Measurements from ENCODE around the gene LKAAEAR1. TPM values are rescaled to one million over a fixed set of nuclear protein-coding genes. Genes with fewer than 3 reads are reported as not detected.

Gene LKAAEAR1
- total RNA-seq, 1 donor from 2014 or later = not detected

- DNase-seq (ENCODE audit: low read depth, low spot score) = no peak
- peaks cover 67% of the 10 kb centered on the region for H3K27me3 Mint-ChIP-seq (ENCODE audit: low read depth)
Observed at GRCh38 chr20:64050261-64051032, 33.8 kb downstream of the LKAAEAR1 start.

GRCh38 chr20:64049878-64050260 is 34.3 kb downstream of the LKAAEAR1 start:
- H3K9me3 Mint-ChIP-seq = no peaks in the 10 kb centered on the region
- no peak for DNase-seq (ENCODE audit: low read depth, low spot score)
- TF ChIP-seq, protein P1, sequence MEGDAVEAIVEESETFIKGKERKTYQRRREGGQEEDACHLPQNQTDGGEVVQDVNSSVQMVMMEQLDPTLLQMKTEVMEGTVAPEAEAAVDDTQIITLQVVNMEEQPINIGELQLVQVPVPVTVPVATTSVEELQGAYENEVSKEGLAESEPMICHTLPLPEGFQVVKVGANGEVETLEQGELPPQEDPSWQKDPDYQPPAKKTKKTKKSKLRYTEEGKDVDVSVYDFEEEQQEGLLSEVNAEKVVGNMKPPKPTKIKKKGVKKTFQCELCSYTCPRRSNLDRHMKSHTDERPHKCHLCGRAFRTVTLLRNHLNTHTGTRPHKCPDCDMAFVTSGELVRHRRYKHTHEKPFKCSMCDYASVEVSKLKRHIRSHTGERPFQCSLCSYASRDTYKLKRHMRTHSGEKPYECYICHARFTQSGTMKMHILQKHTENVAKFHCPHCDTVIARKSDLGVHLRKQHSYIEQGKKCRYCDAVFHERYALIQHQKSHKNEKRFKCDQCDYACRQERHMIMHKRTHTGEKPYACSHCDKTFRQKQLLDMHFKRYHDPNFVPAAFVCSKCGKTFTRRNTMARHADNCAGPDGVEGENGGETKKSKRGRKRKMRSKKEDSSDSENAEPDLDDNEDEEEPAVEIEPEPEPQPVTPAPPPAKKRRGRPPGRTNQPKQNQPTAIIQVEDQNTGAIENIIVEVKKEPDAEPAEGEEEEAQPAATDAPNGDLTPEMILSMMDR (conservative IDR thresholded peaks at IDR 0.05) = no peak
- no peaks in the 10 kb centered on the region for H3K36me3 Mint-ChIP-seq (ENCODE audit: low read depth)
- peaks cover 73% of the 10 kb centered on the region for H3K27me3 Mint-ChIP-seq (ENCODE audit: low read depth)
- no peak overlapping the region for H3K4me3 Mint-ChIP-seq
- H3K4me1 Mint-ChIP-seq = peaks cover 6% of the 10 kb centered on the region
- no peak overlapping the region for H3K27ac Mint-ChIP-seq (ENCODE audit: unreplicated experiment)

More at GRCh38 chr20:64050261-64051032, 33.8 kb downstream of the LKAAEAR1 start:
- no peaks in the 10 kb centered on the region for H3K9me3 Mint-ChIP-seq
- H3K4me3 Mint-ChIP-seq = peak overlapping the region; percentile 27
- H3K27ac Mint-ChIP-seq (ENCODE audit: unreplicated experiment) = no peak overlapping the region
- TF ChIP-seq, protein P1 (conservative IDR thresholded peaks at IDR 0.05) = no peak
- H3K36me3 Mint-ChIP-seq (ENCODE audit: low read depth) = no peaks in the 10 kb centered on the region
- peaks cover 6% of the 10 kb centered on the region for H3K4me1 Mint-ChIP-seq

GRCh38 chr20:64049060-64049877 is 34.9 kb downstream of the LKAAEAR1 start, which contains the start of gene SOX18:
Gene SOX18 (minus strand): TSS chr20:64049639. CDS start chr20:64049516, 123 bp downstream.
- H3K27ac Mint-ChIP-seq (ENCODE audit: unreplicated experiment) = no peak within 1 kb of the TSS
- H3K27me3 Mint-ChIP-seq (ENCODE audit: low read depth) = peaks cover 76% of the 10 kb centered on the region
- TF ChIP-seq, protein P1 (conservative IDR thresholded peaks at IDR 0.05) = no peak

GRCh38 chr20:64048402-64049044 is 35.7 kb downstream of the LKAAEAR1 start:
- Mint-ChIP-seq H3K36me3 (ENCODE audit: low read depth) (no peaks in the 10 kb centered on the region), H3K4me3 (no peak overlapping the region)
- TF ChIP-seq, protein P1 (conservative IDR thresholded peaks at IDR 0.05) = no peak

More at GRCh38 chr20:64049060-64049877, 34.9 kb downstream of the LKAAEAR1 start, which contains the start of gene SOX18:
- Mint-ChIP-seq H3K4me3 (peak within 1 kb of the TSS; percentile 27), H3K4me1 (peaks cover 2% of the 10 kb centered on the region), H3K9me3 (no peaks in the 10 kb centered on the region), H3K36me3 (ENCODE audit: low read depth) (no peaks in the 10 kb centered on the region)
- DNase-seq (ENCODE audit: low read depth, low spot score) = no peak

GRCh38 chr20:64047968-64048401 is 36.2 kb downstream of the LKAAEAR1 start:
- H3K9me3 Mint-ChIP-seq = no peaks in the 10 kb centered on the region
- no peak overlapping the region for H3K4me3 Mint-ChIP-seq
- H3K4me1 Mint-ChIP-seq = no peaks in the 10 kb centered on the region
- H3K27ac Mint-ChIP-seq (ENCODE audit: unreplicated experiment) = no peak overlapping the region
- no peaks in the 10 kb centered on the region for H3K36me3 Mint-ChIP-seq (ENCODE audit: low read depth)
- TF ChIP-seq, protein P1 (conservative IDR thresholded peaks at IDR 0.05) = no peak
- peaks cover 80% of the 10 kb centered on the region for H3K27me3 Mint-ChIP-seq (ENCODE audit: low read depth)
- DNase-seq (ENCODE audit: low read depth, low spot score) = no peak

More at GRCh38 chr20:64048402-64049044, 35.7 kb downstream of the LKAAEAR1 start:
- no peak for DNase-seq (ENCODE audit: low read depth, low spot score)
- Mint-ChIP-seq H3K27ac (ENCODE audit: unreplicated experiment) (no peak overlapping the region), H3K27me3 (ENCODE audit: low read depth) (peaks cover 80% of the 10 kb centered on the region), H3K4me1 (no peaks in the 10 kb centered on the region), H3K9me3 (no peaks in the 10 kb centered on the region)

All from neural crest cell (in vitro differentiated cells).